Heart left ventricle (tissue), 13 donors: Measurements from ENCODE around the gene SLC6A3.

Experiments
- POLR2A ChIP-seq, 2 donors: fragments of 450-650 bp; IDR thresholded peaks; one replicate each; pipeline ENCODE4 v1.6.1; 2017; ENCODE audit warnings: antibody characterized with exemption in 2 of 2, mild to moderate bottlenecking in 2 of 2, moderate library complexity in 2 of 2
- TF ChIP-seq, protein P1 (sequence below), 12 donors: fragments of 200-600 bp; sonication (generic) in 4 of 12; IDR thresholded peaks; one replicate each; pipeline versions ENCODE4 v1.5.0 to v1.8.0; 2018 to 2022; ENCODE audit warnings: antibody characterized with exemption in 12 of 12, mild to moderate bottlenecking in 5 of 12
- donor health status: ischemic (EF 13 %, LVEDD 7.1; RV severe dilation, severe dysfunction).
- donor health status: DM: no; HTN: yes; CAD: no.
- donor health status: DM: no; HTN: no; CAD: no.
- donor health status: ischemic (EF 25% LVEDD 6.9; RV normal size, moderate dysfunction).
- donor health status: ischemic (EF 25% LVEDD 5.7; RV mildly dilated, moderate dysfunction).
- donor health status: ischemic (EF 35%, LVEDD 5.7; RV mildly dilated, moderate dysfunction).
- donor health status: nonischemic (EF 11% LVEDD 7.7; RV severe dilation, severe dysfunction).
- donor health status: DM: yes; HTN: yes; CAD: no.
- donor health status: PGD.
- donor health status: ischemic (EF 29% LVEDD 5.4; RV normal size, mild dysfunction).
- donor health status: nonischemic (EF 23%, LVEDD 6.1; RV moderate dilation, normal function).

DNA sequence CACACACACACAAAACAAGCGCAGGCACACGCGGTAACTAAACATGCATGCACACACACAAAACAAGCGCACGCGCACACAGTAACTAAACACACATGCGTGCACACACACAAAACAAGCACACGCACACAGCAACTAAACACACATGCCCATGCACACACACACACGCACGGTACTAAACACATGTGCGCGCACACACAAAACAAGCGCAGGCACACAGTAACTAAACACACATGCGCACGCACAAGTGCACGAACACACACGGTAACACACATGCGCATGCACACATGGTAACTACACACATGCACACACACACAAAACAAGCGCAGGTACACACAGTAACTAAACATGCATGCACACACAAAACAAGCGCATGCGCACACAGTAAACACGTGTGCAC lies 19.9 kb upstream of the SLC6A3 start:
- TF ChIP-seq, protein P1, sequence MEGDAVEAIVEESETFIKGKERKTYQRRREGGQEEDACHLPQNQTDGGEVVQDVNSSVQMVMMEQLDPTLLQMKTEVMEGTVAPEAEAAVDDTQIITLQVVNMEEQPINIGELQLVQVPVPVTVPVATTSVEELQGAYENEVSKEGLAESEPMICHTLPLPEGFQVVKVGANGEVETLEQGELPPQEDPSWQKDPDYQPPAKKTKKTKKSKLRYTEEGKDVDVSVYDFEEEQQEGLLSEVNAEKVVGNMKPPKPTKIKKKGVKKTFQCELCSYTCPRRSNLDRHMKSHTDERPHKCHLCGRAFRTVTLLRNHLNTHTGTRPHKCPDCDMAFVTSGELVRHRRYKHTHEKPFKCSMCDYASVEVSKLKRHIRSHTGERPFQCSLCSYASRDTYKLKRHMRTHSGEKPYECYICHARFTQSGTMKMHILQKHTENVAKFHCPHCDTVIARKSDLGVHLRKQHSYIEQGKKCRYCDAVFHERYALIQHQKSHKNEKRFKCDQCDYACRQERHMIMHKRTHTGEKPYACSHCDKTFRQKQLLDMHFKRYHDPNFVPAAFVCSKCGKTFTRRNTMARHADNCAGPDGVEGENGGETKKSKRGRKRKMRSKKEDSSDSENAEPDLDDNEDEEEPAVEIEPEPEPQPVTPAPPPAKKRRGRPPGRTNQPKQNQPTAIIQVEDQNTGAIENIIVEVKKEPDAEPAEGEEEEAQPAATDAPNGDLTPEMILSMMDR (IDR thresholded peaks at IDR 0.05), result no peak
- TF ChIP-seq POLR2A (IDR thresholded peaks at IDR 0.05), result no peak
